Osteoblast (primary cell): Measurements from ENCODE around the gene PSME3. TPM values are rescaled to one million over a fixed set of nuclear protein-coding genes. Genes with fewer than 3 reads are reported as not detected.

ENCODE experiments used
- DNase-seq: peaks from one replicate; pipeline ENCODE4 v3.0.0; 2011; ENCODE audit warnings: low spot score, mixed read lengths; ENCODE audit not compliant: insufficient read length; ENCODE audit errors: missing footprints
- H2AFZ ChIP-seq: 2 replicates; pipeline ENCODE4 v1.6.0; 2011; ENCODE audit warnings: mild to moderate bottlenecking, low read length
- H3K27ac ChIP-seq: 2 replicates; pipeline ENCODE4 v1.5.1; 2011; ENCODE audit warnings: mild to moderate bottlenecking, low read depth, low read length, moderate library complexity
- H3K27me3 ChIP-seq: 2 replicates; pipeline ENCODE4 v1.6.0; 2012; ENCODE audit warnings: mild to moderate bottlenecking, control low read depth, inconsistent platforms, low read length, moderate library complexity; ENCODE audit not compliant: insufficient read depth
- H3K36me3 ChIP-seq: 2 replicates; pipeline ENCODE4 v1.5.1; 2011; ENCODE audit warnings: mild to moderate bottlenecking, low read length, control low read depth, moderate library complexity; ENCODE audit not compliant: insufficient read depth
- H3K4me1 ChIP-seq: 2 replicates; pipeline ENCODE4 v1.5.1; 2011; ENCODE audit warnings: mild to moderate bottlenecking, low read length, control low read depth, moderate library complexity; ENCODE audit not compliant: insufficient read depth
- H3K4me2 ChIP-seq: 2 replicates; pipeline ENCODE4 v1.6.0; 2011; ENCODE audit warnings: mild to moderate bottlenecking, low read length; ENCODE audit not compliant: insufficient read depth
- H3K4me3 ChIP-seq: fragments of 200-600 bp; sonication (generic); 3 replicates; pipeline ENCODE4 v1.5.1; 2012; ENCODE audit warnings: mild to moderate bottlenecking, low read length, inconsistent platforms; ENCODE audit not compliant: insufficient read depth
- H3K79me2 ChIP-seq: 2 replicates; pipeline ENCODE4 v1.6.0; 2012; ENCODE audit warnings: mild to moderate bottlenecking, low read length, control low read depth, inconsistent platforms; ENCODE audit not compliant: insufficient read depth
- H3K9me3 ChIP-seq: 2 replicates; pipeline ENCODE4 v1.5.1; 2011; ENCODE audit warnings: low read depth, low read length, control low read depth
- H4K20me1 ChIP-seq: 2 replicates; pipeline ENCODE4 v1.6.0; 2012; ENCODE audit warnings: mild to moderate bottlenecking, low read length, control low read depth; ENCODE audit not compliant: insufficient read depth
- CTCF ChIP-seq: IDR thresholded peaks from 2 replicates; pipeline ENCODE4 v1.5.1; 2011; ENCODE audit warnings: mild to moderate bottlenecking, low read depth, low read length, moderate library complexity; ENCODE audit errors: extremely low read depth
- total RNA-seq: library from RNA; depleted of rRNA; stranded (reverse); fragments of >200 nt; gene quantifications from 2 replicates; pipeline ENCODE4 v1.2.3, GENCODE V29; 2012

Gene PSME3
- total RNA-seq, 1 donor, result 81.1 TPM

- Histone ChIP-seq H3K79me2 (no peaks in the 10 kb centered on the region), H3K4me2 (no peak overlapping the region), H3K27ac (no peak overlapping the region), H3K27me3 (peaks cover 14% of the 10 kb centered on the region), H3K9me3 (no peaks in the 10 kb centered on the region), H3K4me3 (no peak overlapping the region), H3K4me1 (peaks cover 16% of the 10 kb centered on the region), H2AFZ (no peak overlapping the region), H4K20me1 (peaks cover 29% of the 10 kb centered on the region), H3K36me3 (peaks cover 43% of the 10 kb centered on the region)
- TF ChIP-seq CTCF, result no peak
- peak; percentile 32 for DNase-seq
Measured at GRCh38 chr17:42844761-42845555, 11.8 kb downstream of the PSME3 start.

GRCh38 chr17:42845556-42845917 lies 12.3 kb downstream of the PSME3 start:
- H3K36me3 ChIP-seq, result peaks cover 38% of the 10 kb centered on the region
- peaks cover 29% of the 10 kb centered on the region for H4K20me1 ChIP-seq
- H3K79me2 ChIP-seq, result no peaks in the 10 kb centered on the region
- peak; percentile 87 for DNase-seq
- no peak for TF ChIP-seq CTCF
- H3K9me3 ChIP-seq, result no peaks in the 10 kb centered on the region
- H3K4me2 ChIP-seq, result no peak overlapping the region
- peaks cover 16% of the 10 kb centered on the region for H3K4me1 ChIP-seq
- no peak overlapping the region for H3K27ac ChIP-seq
- H2AFZ ChIP-seq, result no peak overlapping the region
- H3K27me3 ChIP-seq, result peaks cover 19% of the 10 kb centered on the region
- no peak overlapping the region for H3K4me3 ChIP-seq

- Histone ChIP-seq H3K4me2 (peak overlapping the region; percentile 52), H3K9me3 (no peaks in the 10 kb centered on the region), H3K27ac (peak overlapping the region; percentile 25), H3K36me3 (peaks cover 34% of the 10 kb centered on the region), H3K4me3 (no peak overlapping the region), H2AFZ (no peak overlapping the region), H3K79me2 (no peaks in the 10 kb centered on the region), H3K4me1 (peaks cover 16% of the 10 kb centered on the region), H4K20me1 (peaks cover 29% of the 10 kb centered on the region), H3K27me3 (peaks cover 21% of the 10 kb centered on the region)
- TF ChIP-seq CTCF, result no peak
- peak; percentile 91 for DNase-seq
Measured at GRCh38 chr17:42845918-42846593, 12.9 kb downstream of the PSME3 start.

- Histone ChIP-seq H3K4me2 (peak overlapping the region; percentile 52), H3K27ac (peak overlapping the region; percentile 25), H3K4me3 (no peak overlapping the region), H3K4me1 (peaks cover 16% of the 10 kb centered on the region), H4K20me1 (peaks cover 29% of the 10 kb centered on the region), H2AFZ (no peak overlapping the region), H3K27me3 (peaks cover 21% of the 10 kb centered on the region), H3K9me3 (no peaks in the 10 kb centered on the region), H3K79me2 (no peaks in the 10 kb centered on the region), H3K36me3 (peaks cover 28% of the 10 kb centered on the region)
- no peak for TF ChIP-seq CTCF
- DNase-seq, result peak; percentile 91
Measured at GRCh38 chr17:42846594-42847280, 13.5 kb downstream of the PSME3 start.
